ENCODE data around the gene EMILIN3. TPM values are rescaled to one million over a fixed set of nuclear protein-coding genes. Genes with fewer than 3 reads are reported as not detected.
A peak's percentile ranks its signal among the peaks of the same experiment; 100 is the strongest.

Gene EMILIN3
- total RNA-seq, 2 donors from 2014 or later = not detected

- Mint-ChIP-seq H3K4me1 (ENCODE audit: low read depth in 2 of 2) (peaks cover 10 to 11% of the 10 kb centered on the region in 2 donors), H3K27me3 (peaks cover 7% of the 10 kb centered on the region in 2 donors), H3K4me3 (peak within 1 kb of the TSS; percentile 90), H3K27ac (peak within 1 kb of the TSS in 1 of 2 donors; percentile 83), H3K36me3 (no peaks in the 10 kb centered on the region), H3K9me3 (no peaks in the 10 kb centered on the region)
- ATAC-seq (peak; percentile 77 to 89), DNase-seq (ENCODE audit: low spot score) (peak; percentile 59)
These were observed 26.1 kb downstream of the EMILIN3 start, which contains the start of gene LPIN3 for GRCh38 chr20:41340327-41341055. Gene LPIN3, plus strand, starts transcription at chr20:41340821. Its CDS starts 4,983 bp downstream, at chr20:41345804.

GRCh38 chr20:41339957-41340326 lies 26.7 kb downstream of the EMILIN3 start:
- ATAC-seq = peak; percentile 84 to 86
- Mint-ChIP-seq H3K36me3 (no peaks in the 10 kb centered on the region), H3K4me3 (peak overlapping the region; percentile 90), H3K27me3 (peaks cover 7% of the 10 kb centered on the region in 2 donors), H3K4me1 (ENCODE audit: low read depth in 2 of 2) (peaks cover 10 to 11% of the 10 kb centered on the region in 2 donors), H3K27ac (peak overlapping the region in 1 of 2 donors; percentile 83), H3K9me3 (no peaks in the 10 kb centered on the region)
- DNase-seq (ENCODE audit: low spot score) = peak; percentile 75

- H3K4me1 Mint-ChIP-seq (ENCODE audit: low read depth in 2 of 2) = peaks cover 10 to 11% of the 10 kb centered on the region in 2 donors
- ATAC-seq (no peak), DNase-seq (ENCODE audit: low spot score) (no peak)
These were observed 29.7 kb downstream of the EMILIN3 start for GRCh38 chr20:41336711-41337492.

GRCh38 chr20:41335591-41335990 lies 31.0 kb downstream of the EMILIN3 start:
- DNase-seq (ENCODE audit: low spot score) (no peak), ATAC-seq (no peak)
- no peaks in the 10 kb centered on the region for H3K36me3 Mint-ChIP-seq
- peak overlapping the region in 1 of 2 donors; percentile 58 for H3K27ac Mint-ChIP-seq
- H3K27me3 Mint-ChIP-seq = peaks cover 7 to 10% of the 10 kb centered on the region in 2 donors
- H3K4me3 Mint-ChIP-seq = no peak overlapping the region
- H3K9me3 Mint-ChIP-seq = no peaks in the 10 kb centered on the region
- peaks cover 10 to 11% of the 10 kb centered on the region in 2 donors for H3K4me1 Mint-ChIP-seq (ENCODE audit: low read depth in 2 of 2)

More at GRCh38 chr20:41336711-41337492, 29.7 kb downstream of the EMILIN3 start:
- Mint-ChIP-seq H3K4me3 (no peak overlapping the region), H3K9me3 (no peaks in the 10 kb centered on the region), H3K27me3 (peaks cover 7 to 10% of the 10 kb centered on the region in 2 donors), H3K27ac (no peak overlapping the region), H3K36me3 (no peaks in the 10 kb centered on the region)

DNA sequence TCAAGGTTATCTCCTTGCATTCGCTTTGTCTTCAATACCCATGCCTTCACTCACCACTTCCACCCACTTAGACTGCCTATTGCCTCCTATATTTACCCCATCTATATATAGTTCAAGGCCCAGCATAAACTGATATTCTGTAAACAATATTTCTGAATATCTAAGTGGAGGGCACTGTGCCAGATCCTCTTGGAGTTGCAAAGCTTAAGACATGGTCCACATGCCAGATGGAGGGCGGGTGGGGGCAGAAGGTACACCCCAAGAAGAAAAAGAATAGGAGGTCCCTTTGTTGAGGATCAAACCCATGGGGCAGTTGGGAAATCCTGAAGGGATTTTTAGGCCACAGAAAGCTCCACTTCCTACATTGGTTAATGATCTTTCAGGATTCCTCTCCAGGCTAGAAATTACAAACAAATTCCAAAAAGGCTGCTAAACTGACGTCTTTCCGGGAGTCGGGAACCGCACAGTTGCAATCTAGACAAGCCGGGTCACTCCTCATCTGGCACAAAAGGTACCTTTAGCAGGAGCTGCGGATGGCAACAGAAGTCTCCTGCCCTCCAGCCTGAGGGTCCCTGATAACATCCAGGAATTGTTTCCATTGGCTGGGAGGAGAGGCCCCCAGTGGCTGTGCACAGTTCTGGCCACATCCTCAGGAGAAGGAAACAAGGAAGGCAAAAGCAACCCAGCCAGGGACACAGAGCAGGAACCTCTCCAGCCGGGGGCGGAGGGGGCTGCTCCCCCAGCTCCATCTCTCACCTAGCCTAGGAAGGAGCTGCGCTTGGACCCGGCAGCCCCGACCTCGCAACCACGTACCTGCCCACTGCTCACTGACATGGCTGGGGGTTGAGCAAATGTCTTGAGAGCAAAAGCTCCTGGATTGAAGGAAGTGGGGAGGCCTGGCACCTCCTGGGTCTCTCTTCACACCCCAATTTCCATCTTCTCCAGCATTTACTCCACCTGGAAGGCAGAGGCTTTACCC lies 31.9 kb downstream of the EMILIN3 start:
- DNase-seq (ENCODE audit: low spot score) (no peak), ATAC-seq (no peak)
- Mint-ChIP-seq H3K36me3 (no peaks in the 10 kb centered on the region), H3K4me1 (ENCODE audit: low read depth in 2 of 2) (peaks cover 6 to 10% of the 10 kb centered on the region in 2 donors), H3K4me3 (no peak overlapping the region), H3K9me3 (no peaks in the 10 kb centered on the region), H3K27ac (peak overlapping the region in 1 of 2 donors; percentile 58), H3K27me3 (peaks cover 6 to 9% of the 10 kb centered on the region in 2 donors)

- no peak for ATAC-seq
- no peaks in the 10 kb centered on the region for H3K36me3 Mint-ChIP-seq
These were observed 32.6 kb downstream of the EMILIN3 start for GRCh38 chr20:41334036-41334435.

GRCh38 chr20:41331731-41332130 lies 34.9 kb downstream of the EMILIN3 start:
- no peak overlapping the region for H3K4me3 Mint-ChIP-seq
- no peak for DNase-seq (ENCODE audit: low spot score)
- peaks cover 0 to 5% of the 10 kb centered on the region in 2 donors for H3K27me3 Mint-ChIP-seq
- H3K4me1 Mint-ChIP-seq (ENCODE audit: low read depth in 2 of 2) = peaks cover 15 to 19% of the 10 kb centered on the region in 2 donors
- no peaks in the 10 kb centered on the region for H3K9me3 Mint-ChIP-seq
- no peaks in the 10 kb centered on the region for H3K36me3 Mint-ChIP-seq
- H3K27ac Mint-ChIP-seq = no peak overlapping the region
- ATAC-seq = no peak

More at GRCh38 chr20:41334036-41334435, 32.6 kb downstream of the EMILIN3 start:
- DNase-seq (ENCODE audit: low spot score) = no peak
- peaks cover 0 to 6% of the 10 kb centered on the region in 2 donors for H3K27me3 Mint-ChIP-seq
- H3K27ac Mint-ChIP-seq = no peak overlapping the region
- H3K9me3 Mint-ChIP-seq = no peaks in the 10 kb centered on the region
- peaks cover 10 to 12% of the 10 kb centered on the region in 2 donors for H3K4me1 Mint-ChIP-seq (ENCODE audit: low read depth in 2 of 2)
- no peak overlapping the region for H3K4me3 Mint-ChIP-seq

GRCh38 chr20:41330941-41331340 lies 35.7 kb downstream of the EMILIN3 start:
- no peak overlapping the region for H3K4me3 Mint-ChIP-seq
- DNase-seq (ENCODE audit: low spot score) = no peak
- H3K9me3 Mint-ChIP-seq = no peaks in the 10 kb centered on the region
- H3K27ac Mint-ChIP-seq = peak overlapping the region in 1 of 2 donors; percentile 68
- peaks cover 0 to 3% of the 10 kb centered on the region in 2 donors for H3K27me3 Mint-ChIP-seq
- no peaks in the 10 kb centered on the region for H3K36me3 Mint-ChIP-seq
- no peak for ATAC-seq
- peaks cover 15 to 19% of the 10 kb centered on the region in 2 donors for H3K4me1 Mint-ChIP-seq (ENCODE audit: low read depth in 2 of 2)

GRCh38 chr20:41330343-41330720 lies 36.3 kb downstream of the EMILIN3 start:
- no peak for ATAC-seq
- Mint-ChIP-seq H3K36me3 (no peaks in the 10 kb centered on the region), H3K4me1 (ENCODE audit: low read depth in 2 of 2) (peaks cover 15 to 19% of the 10 kb centered on the region in 2 donors), H3K9me3 (no peaks in the 10 kb centered on the region), H3K27me3 (peaks cover 0 to 3% of the 10 kb centered on the region in 2 donors), H3K4me3 (no peak overlapping the region), H3K27ac (peak overlapping the region; percentile 72 to 76)
- no peak for DNase-seq (ENCODE audit: low spot score)

- H3K4me1 Mint-ChIP-seq (ENCODE audit: low read depth in 2 of 2) = peaks cover 15 to 19% of the 10 kb centered on the region in 2 donors
- H3K27me3 Mint-ChIP-seq = peaks cover 0 to 3% of the 10 kb centered on the region in 2 donors
- DNase-seq (ENCODE audit: low spot score) (peak; percentile 83), ATAC-seq (peak; percentile 98 to 100)
- peak overlapping the region; percentile 72 to 76 for H3K27ac Mint-ChIP-seq
- H3K9me3 Mint-ChIP-seq = no peaks in the 10 kb centered on the region
- H3K4me3 Mint-ChIP-seq = peak overlapping the region; percentile 36
- no peaks in the 10 kb centered on the region for H3K36me3 Mint-ChIP-seq
These were observed 36.9 kb downstream of the EMILIN3 start for GRCh38 chr20:41329435-41330342.

DNA sequence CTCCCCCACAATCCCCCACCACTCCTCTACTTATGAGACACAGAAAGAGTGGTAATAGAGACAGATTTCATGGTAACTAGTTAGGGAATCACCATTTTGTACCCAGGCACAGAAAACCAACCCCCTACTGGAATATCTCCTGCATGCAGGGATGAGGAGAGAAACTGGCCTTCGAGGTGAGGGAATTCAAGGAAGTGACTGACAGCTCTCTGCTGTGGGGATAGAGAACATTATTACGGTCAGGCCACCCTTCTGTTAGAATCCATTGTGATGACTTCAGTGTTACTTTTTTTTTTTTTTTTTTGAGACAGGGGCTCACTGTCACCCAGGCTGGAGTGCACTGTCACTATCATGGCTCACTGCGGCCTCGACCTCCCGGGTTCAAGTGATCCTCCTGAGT lies 39.4 kb downstream of the EMILIN3 start:
- H3K9me3 Mint-ChIP-seq = no peaks in the 10 kb centered on the region
- H3K27ac Mint-ChIP-seq = no peak overlapping the region
- ATAC-seq (no peak), DNase-seq (ENCODE audit: low spot score) (no peak)
- H3K27me3 Mint-ChIP-seq = peaks cover 0 to 2% of the 10 kb centered on the region in 2 donors
- peaks cover 15 to 19% of the 10 kb centered on the region in 2 donors for H3K4me1 Mint-ChIP-seq (ENCODE audit: low read depth in 2 of 2)
- no peaks in the 10 kb centered on the region for H3K36me3 Mint-ChIP-seq
- no peak overlapping the region for H3K4me3 Mint-ChIP-seq

DNA sequence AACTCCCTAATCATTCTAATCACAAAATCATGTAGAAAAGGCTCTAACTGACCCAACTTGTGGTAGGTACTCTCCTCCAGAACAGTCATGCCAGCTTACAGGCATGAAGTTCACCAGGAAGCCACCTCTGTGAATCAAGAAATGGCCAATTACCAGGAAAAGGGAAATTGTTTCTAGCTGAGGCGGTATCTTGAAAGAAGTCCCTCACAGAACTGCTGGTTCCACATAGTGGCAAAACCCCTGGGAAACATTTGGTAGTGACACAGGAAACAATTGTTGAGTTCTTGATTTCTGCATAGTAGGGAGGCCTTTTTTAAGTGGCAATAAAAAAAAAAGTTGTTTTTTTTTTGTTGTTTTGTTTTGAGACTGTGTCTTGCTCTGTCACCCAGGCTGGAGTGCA lies 45.6 kb downstream of the EMILIN3 start:
- H3K4me1 Mint-ChIP-seq (ENCODE audit: low read depth in 2 of 2) = peaks cover 15 to 20% of the 10 kb centered on the region in 2 donors
- peaks cover 0 to 3% of the 10 kb centered on the region in 2 donors for H3K27me3 Mint-ChIP-seq
- ATAC-seq (no peak), DNase-seq (ENCODE audit: low spot score) (no peak)
- no peaks in the 10 kb centered on the region for H3K36me3 Mint-ChIP-seq
- no peak overlapping the region for H3K4me3 Mint-ChIP-seq
- H3K27ac Mint-ChIP-seq = no peak overlapping the region
- H3K9me3 Mint-ChIP-seq = no peaks in the 10 kb centered on the region

Data from natural killer cell treated with Interleukin-12 subunit alpha and Interleukin-12 subunit beta and Interleukin-15 and Interleukin-18, amount 100 ng/mL, for 72 hours (primary cell).